ENCODE data around the gene INTS3. TPM values are rescaled to one million over a fixed set of nuclear protein-coding genes. Genes with fewer than 3 reads are reported as not detected.
"Not testable (repeated sequence)": the region's sequence is repeated elsewhere in the genome, so short reads cannot be mapped to it uniquely, and the experiment has no call there.

INTS3 gene
- total RNA-seq, 1 donor from 2014 or later = 29.8 TPM

DNA sequence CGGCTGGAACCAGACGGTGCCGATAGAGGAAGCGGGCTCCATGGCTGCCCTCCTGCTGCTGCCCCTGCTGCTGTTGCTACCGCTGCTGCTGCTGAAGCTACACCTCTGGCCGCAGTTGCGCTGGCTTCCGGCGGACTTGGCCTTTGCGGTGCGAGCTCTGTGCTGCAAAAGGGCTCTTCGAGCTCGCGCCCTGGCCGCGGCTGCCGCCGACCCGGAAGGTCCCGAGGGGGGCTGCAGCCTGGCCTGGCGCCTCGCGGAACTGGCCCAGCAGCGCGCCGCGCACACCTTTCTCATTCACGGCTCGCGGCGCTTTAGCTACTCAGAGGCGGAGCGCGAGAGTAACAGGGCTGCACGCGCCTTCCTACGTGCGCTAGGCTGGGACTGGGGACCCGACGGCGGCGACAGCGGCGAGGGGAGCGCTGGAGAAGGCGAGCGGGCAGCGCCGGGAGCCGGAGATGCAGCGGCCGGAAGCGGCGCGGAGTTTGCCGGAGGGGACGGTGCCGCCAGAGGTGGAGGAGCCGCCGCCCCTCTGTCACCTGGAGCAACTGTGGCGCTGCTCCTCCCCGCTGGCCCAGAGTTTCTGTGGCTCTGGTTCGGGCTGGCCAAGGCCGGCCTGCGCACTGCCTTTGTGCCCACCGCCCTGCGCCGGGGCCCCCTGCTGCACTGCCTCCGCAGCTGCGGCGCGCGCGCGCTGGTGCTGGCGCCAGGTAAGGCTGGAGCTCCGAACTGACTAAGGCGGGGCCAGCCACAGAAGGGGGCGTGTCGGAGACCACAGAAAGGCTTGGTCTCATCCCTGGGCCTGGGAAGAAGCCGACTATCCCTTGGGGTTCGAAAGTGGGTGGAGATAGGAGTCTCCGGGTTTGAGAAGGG lies 47.8 kb downstream of the INTS3 start:
- DNase-seq (ENCODE audit: low spot score in 2 of 2) (no peak), FAIRE-seq (no peak)

DNA sequence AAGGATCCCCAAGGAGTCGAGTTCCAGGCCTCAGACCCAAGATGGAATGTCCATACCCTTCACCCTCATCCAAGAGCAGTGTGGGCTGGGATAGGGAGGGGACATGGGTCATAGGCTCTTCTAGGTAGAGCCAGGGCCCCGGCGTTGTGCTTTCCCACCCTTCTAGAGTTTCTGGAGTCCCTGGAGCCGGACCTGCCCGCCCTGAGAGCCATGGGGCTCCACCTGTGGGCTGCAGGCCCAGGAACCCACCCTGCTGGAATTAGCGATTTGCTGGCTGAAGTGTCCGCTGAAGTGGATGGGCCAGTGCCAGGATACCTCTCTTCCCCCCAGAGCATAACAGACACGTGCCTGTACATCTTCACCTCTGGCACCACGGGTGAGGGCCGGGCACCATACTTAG lies 48.5 kb downstream of the INTS3 start:
- FAIRE-seq = no peak
- no peak for DNase-seq (ENCODE audit: low spot score in 2 of 2)

DNA sequence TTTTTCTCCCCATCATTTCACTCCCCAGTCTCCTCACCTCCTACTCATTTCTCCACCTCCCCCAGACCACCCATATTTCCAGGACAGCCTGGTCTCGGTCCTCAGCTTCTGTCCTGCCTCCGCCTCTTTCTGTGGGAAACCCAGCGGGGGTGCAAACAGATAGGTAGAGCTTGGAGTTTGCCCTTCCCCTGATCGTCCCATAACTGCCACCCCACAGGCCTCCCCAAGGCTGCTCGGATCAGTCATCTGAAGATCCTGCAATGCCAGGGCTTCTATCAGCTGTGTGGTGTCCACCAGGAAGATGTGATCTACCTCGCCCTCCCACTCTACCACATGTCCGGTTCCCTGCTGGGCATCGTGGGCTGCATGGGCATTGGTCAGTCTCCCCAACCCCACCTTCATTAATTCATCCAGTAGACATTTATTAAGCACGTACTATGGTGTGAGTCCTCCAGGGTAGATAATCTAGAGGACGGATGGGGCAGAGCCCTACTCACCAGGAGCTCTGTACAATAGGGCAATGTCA lies 49.1 kb downstream of the INTS3 start:
- FAIRE-seq (no peak), DNase-seq (ENCODE audit: low spot score in 2 of 2) (peak in 1 of 2 donors; percentile 18)

DNA sequence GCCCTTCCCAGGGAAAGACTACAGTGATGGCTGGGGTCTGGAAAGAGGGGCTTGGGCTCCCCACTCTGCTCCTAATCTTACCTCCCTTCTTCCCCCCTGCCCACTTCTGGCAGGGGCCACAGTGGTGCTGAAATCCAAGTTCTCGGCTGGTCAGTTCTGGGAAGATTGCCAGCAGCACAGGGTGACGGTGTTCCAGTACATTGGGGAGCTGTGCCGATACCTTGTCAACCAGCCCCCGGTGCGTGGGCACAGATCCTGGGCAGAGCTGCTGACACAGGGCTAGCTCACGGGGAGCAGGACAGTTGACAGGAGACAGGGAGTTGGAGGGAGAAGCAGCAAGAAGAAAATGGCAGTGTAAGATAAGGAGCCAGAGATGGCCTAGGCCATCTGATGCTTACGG lies 49.8 kb downstream of the INTS3 start:
- no peak for FAIRE-seq
- DNase-seq (ENCODE audit: low spot score in 2 of 2) = peak in 1 of 2 donors; percentile 41

DNA sequence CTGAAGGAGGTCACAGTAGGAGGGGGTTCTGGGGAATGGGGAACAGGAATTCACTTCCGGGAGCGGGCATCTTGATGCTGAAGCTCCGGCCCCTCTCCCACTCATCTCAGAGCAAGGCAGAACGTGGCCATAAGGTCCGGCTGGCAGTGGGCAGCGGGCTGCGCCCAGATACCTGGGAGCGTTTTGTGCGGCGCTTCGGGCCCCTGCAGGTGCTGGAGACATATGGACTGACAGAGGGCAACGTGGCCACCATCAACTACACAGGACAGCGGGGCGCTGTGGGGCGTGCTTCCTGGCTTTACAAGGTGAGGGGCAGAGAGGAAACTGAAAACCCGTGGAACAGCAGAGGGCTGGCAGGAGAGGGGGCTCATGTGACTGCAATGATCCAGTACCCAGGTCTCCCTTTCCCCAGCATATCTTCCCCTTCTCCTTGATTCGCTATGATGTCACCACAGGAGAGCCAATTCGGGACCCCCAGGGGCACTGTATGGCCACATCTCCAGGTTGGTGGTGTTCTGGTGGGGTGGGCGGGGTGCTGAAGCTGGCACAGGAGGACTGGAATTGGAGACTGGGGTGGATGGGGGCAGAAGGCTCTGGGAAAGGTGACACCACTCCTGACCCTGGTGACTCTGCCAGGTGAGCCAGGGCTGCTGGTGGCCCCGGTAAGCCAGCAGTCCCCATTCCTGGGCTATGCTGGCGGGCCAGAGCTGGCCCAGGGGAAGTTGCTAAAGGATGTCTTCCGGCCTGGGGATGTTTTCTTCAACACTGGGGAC lies 50.4 kb downstream of the INTS3 start:
- FAIRE-seq = no peak

DNA sequence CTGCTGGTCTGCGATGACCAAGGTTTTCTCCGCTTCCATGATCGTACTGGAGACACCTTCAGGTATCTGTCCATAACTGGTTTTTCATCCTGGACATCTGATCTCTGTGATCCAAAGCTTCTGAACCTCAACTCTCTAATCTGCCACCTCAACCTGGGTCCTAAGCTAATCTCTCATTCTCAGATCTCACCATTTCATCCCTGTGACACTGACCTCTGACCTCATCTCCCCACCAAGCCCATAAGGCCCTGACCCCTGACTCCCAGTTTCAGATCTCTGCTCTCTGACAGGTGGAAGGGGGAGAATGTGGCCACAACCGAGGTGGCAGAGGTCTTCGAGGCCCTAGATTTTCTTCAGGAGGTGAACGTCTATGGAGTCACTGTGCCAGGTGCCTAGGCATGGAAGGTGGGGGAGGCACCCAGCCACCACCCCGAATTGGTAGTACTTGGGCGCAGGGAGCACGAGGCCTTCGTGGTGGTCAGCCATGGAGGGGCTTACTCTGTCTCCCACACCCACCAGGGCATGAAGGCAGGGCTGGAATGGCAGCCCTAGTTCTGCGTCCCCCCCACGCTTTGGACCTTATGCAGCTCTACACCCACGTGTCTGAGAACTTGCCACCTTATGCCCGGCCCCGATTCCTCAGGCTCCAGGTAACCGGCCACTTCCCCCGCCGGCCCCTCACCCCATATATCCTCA lies 51.1 kb downstream of the INTS3 start:
- no peak for FAIRE-seq
- DNase-seq (ENCODE audit: low spot score in 2 of 2) = no peak

More for the DNA sequence above, 50.4 kb downstream of the INTS3 start:
- DNase-seq (ENCODE audit: low spot score in 2 of 2) = no peak

DNA sequence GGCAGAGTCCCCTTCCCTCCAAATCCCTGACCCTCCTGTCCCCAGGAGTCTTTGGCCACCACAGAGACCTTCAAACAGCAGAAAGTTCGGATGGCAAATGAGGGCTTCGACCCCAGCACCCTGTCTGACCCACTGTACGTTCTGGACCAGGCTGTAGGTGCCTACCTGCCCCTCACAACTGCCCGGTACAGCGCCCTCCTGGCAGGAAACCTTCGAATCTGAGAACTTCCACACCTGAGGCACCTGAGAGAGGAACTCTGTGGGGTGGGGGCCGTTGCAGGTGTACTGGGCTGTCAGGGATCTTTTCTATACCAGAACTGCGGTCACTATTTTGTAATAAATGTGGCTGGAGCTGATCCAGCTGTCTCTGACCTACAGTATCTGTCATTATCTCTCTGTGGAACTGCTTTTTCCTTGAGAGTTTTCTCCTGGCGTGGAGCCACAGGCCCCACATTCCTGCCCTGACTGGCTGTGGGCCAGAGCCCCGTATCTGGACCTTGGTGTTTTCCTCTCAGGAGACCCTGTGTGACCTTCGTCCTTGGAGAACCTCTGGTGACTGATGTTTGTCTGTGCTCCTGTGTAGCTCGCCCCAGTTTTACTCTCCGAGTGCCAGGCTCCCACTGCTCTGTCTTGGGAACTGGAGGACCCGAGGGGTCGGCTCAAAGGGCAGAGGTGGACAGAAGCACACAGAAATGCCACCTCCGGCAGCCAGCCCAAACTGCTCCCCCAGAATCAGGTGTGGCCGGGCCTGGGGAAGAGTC lies 52.1 kb downstream of the INTS3 start:
- no peak for FAIRE-seq

DNA sequence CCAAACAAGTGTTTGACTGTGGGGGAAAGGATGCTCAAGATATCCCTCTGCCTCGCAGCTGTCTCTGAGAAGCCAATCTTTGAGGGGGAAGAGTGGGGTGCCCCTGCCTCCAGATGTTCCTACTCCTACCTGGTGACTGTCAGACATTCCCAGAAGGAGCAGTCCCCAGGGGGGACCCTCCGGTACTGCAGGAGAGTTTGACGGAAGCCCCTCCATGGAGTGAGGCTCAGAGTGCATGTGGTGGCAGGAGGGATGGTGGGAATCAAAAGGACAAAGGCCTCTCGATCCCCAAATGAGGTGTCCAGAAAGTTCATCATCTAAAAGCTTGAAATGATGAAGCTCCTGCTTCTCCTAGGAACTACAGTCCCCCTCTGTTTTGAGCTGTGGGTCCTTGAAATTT lies 52.7 kb downstream of the INTS3 start:
- FAIRE-seq = no peak
- no peak for DNase-seq (ENCODE audit: low spot score in 2 of 2)

More for the DNA sequence above, 52.1 kb downstream of the INTS3 start:
- no peak for DNase-seq (ENCODE audit: low spot score in 2 of 2)

DNA sequence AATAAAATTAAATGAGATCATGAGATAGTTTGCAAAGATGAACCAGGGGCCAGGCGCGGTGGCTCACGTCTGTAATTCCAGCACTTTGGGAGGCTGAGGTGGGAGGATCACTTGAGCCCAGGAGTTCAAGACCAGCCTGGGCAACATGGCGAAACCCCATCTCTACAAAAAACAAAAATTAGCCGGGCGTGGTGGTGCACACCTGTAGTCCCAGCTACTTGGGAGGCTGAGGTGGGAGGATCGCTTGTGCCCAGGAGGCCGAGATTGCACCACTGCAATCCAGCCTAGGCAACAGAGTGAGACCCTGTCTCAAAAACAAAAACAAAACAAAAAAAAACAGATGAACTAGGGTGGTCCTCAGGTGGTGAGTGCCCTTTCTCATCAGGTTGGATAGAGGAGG lies 54.8 kb downstream of the INTS3 start:
- not testable (repeated sequence) for DNase-seq (ENCODE audit: low spot score in 2 of 2)

DNA sequence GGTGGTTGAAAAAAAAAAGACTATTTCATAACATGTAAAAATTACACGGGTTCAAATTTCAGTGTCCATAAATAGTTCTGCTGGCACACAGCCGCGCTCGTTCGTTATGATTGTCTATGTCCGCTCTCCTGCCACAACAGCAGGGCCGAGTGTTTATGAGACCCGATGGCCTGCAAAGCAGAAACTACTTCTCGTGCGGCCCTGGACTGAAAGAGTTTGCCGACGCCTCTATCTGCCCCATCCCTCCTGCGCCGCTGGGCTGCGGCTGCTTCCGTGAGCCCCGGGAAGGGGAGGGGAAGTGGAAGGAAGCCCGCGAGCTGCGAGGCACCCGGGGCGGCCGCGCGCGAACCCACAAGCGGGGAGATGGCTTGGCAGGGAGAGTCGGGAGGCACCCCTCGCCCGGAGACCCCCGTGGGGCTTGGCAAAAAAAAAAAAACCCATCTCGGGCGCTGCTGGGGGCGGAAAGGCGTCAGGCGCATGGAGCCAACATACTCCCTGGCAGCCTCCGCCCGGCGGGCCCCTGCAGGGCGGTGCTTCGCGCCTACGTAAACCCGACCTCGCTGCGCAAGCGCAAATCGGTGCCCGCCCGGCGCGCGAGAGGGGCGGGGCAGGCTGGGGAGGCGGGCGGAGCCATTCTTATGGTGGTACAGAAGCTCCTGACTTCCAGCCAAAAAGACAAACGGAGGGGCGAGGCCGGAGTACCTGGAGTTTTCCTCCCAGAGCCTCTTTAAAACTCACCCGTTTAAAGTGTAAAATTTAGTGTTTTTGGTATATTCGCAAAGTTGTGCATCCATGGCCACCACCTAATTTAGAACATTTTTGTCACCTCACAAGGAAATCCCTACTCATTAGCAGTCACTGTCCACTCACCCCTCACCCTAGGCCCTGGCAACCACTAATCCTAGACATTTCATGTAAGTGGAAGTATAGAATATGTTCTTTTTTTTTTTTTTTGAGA lies 55.7 kb downstream of the INTS3 start:
- no peak for FAIRE-seq

More for the DNA sequence above, 54.8 kb downstream of the INTS3 start:
- FAIRE-seq = not testable (repeated sequence)

DNA sequence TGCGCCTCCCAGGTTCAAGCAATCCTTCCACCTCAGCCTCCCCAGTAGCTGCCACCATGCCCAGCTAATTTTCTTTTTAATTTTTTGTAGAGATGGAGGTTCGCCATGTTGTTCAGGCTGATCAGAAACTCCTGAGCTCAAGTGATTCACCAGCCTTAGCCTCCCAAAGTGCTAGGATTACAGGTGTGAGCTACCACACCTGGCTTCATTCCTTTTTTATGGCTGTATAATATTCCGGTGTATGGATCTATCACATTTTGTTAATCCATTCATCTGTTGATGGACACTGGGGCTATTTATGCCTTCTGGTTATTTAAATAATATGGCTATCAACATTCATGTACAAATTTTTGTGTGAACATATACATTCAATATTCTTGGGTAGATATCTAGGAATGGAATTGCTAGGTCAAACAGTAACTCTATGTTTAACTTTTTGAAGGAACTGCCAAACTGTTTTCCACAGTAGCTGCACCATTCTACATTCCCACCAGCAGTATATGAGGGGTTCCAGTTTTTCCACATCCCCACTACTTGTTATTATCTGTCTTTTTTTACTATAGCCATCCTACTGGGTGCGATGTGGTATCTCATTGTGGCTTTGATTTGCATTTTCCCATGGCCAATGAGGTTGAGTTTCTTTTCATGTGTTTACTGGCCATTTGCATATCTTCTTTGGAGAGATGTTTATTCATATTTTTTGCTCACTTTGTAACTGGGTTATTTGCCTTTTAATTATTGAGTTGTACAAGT lies 58.4 kb downstream of the INTS3 start:
- FAIRE-seq (no peak), DNase-seq (ENCODE audit: low spot score in 2 of 2) (no peak)

More for the DNA sequence above, 55.7 kb downstream of the INTS3 start:
- DNase-seq (ENCODE audit: low spot score in 2 of 2) = peak; percentile 94 to 96

DNA sequence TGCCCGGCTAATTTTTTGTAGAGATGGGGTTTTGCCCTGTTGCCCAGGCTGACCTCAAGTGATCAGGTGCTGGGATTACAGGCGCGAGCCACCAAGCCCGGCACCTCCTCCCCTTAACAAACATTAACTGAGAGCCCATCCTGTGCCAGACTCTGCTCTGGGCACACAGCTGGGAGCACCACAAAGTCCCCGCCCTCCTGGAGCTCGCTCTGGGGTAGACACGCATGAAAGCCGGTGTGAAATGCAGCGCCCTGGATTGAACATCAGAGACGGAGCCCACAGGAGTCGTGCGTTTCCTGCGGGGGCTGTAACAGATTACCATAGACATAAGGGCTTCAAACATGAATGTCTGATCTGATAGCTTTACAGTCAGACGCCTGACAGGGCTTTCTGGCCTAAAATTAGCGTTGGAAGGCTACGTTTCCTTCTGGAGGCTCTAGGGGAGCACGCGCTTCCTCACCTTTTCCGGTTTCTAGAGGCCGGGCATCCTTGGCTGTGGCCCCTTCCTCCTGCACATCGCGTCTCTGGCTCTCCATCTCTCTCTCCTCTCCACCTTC lies 61.7 kb downstream of the INTS3 start:
- FAIRE-seq = no peak
- no peak for DNase-seq (ENCODE audit: low spot score in 2 of 2)

DNA sequence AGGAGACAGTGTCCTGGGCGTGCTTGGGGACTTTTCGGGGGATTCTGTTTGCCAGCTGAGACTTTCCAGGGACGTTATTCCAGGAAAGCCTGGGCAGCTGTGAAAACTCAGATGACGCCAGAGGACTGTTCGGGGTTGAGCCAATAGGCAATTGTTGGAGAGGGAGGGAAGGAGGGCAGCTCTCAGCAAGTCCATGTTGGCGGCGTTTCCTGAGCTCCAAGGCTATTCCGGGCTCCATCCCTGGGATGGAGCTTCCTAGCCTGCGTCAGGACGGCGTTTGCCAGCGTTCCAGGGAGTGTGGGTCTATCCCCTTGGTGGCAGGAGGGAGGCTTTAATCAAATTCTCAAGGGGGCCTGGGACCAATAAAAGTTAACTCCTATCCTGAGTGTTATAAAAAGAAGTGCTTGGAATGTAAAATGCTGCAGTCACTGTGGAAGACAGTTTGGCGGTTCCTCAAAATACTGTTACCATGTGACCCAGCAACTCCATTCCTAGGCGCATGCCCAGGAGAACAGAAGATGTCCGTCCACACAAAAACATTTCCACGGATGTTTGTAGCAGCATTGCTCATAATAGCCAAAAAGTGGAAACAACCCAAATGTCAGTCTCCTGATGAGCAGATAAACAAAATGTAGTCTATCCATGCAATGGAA lies 62.6 kb downstream of the INTS3 start:
- DNase-seq (ENCODE audit: low spot score in 2 of 2) (peak; percentile 68 to 77), FAIRE-seq (no peak)

DNA sequence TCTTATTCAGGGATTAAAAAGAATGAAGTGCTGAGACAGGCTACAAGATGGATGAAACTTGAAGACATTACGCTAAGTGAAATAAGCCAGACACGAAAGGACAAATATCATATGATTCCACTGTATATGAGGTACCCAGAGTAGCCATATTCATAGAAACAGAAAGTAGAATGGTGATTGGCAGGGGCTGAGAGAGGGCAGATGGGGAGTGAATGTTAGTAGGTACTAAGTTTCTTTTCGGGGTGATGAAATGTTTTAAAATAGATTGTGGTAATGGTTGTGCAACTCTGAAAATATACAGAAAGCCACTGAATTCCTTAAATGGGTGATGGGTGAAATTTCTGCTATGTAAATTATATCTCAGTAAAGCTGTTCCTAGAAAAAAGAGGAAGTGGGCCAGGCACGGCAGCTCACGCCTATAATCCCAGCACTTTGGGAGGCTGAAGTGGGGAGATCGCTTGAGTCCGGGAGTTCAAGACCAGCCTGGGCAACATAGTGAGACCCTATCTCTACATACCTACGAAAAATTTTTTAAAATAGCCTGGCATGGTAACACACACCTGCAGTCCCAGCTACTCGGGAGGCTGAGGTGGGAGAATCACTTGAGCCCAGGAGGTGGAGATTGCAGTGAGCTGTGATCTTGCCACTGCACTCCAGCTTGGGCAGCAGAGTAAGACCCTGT lies 63.3 kb downstream of the INTS3 start:
- FAIRE-seq = no peak

DNA sequence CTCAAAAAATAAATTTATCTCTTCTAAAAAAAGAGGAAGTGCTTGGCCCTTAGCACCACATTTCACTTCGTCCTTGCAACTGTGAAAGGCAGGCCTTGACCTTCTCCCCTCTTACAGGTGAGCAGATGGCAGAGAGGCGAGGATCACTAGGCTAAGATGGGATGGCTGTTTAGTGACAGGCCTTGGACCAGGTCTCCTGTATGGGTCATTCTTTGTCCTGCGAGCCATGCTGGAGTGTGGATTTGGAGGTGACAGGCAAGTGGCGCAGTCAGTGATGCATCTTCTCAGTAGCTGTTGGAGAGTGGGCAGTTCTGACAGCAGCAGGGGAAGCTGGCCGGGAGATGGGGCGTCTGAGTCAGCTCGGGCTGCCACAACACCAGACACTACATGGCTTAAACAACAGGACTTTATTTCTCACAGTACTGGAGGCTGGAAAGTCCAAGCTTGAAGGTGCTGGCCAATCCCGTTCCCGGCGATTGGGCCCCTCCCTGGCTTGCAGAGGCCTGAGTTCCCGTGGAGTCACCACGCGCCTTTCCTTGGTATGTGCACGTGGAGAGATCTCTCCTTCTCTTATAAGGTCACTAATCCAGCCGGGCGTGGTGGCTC lies 63.9 kb downstream of the INTS3 start:
- DNase-seq (ENCODE audit: low spot score in 2 of 2) = no peak
- no peak for FAIRE-seq

More for the DNA sequence above, 63.3 kb downstream of the INTS3 start:
- no peak for DNase-seq (ENCODE audit: low spot score in 2 of 2)

DNA sequence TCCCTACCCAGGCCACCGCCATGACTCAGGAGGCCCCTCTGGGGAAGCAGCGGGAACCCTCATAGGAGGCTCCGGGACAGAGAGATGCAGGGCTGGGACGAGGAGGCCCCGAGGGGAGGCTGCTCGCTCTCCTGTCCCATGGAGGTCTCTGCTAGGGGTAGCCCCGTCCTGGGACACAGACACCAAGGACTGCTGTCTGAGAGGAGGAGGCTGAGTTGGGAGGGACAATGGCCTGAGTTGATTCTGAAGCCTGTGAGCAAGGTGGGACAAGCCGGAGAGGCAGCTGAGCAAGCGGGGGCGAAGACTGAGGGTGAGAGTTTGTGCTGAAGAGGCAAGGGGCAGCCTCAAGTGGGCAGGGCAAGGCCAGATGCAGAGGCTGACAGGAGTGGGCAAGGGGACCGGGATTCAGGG lies 64.8 kb downstream of the INTS3 start:
- FAIRE-seq = no peak
- DNase-seq (ENCODE audit: low spot score in 2 of 2) = no peak
